CD14-positive monocyte (primary cell): Measurements from ENCODE around the gene DNAH14. TPM values are rescaled to one million over a fixed set of nuclear protein-coding genes. Genes with fewer than 3 reads are reported as not detected.

ENCODE experiments used
- DNase-seq, 3 donors: peaks; one replicate each; pipeline ENCODE4 v3.0.0-alpha.2; 2011 to 2022
- H2AFZ ChIP-seq: 2 replicates; pipeline ENCODE4 v1.6.0; 2012; ENCODE audit warnings: mild to moderate bottlenecking, low read depth, low read length, inconsistent platforms; ENCODE audit not compliant: insufficient read depth, poor library complexity, severe bottlenecking
- H3K27ac ChIP-seq, 2 donors: 1 replicate in 1 of 2; 2 replicates in 1 of 2; pipeline ENCODE4 v1.5.1; 2012 to 2013; ENCODE audit warnings: low read length in 2 of 2, control low read depth in 1 of 2, inconsistent platforms in 1 of 2, low read depth in 1 of 2, mild to moderate bottlenecking in 1 of 2
- H3K27me3 ChIP-seq, 2 donors: one replicate each; pipeline versions ENCODE4 v1.6.0 to v1.6.1; 2011 to 2013; ENCODE audit warnings: low read length in 2 of 2; ENCODE audit not compliant: control insufficient read depth in 2 of 2, insufficient read depth in 2 of 2
- H3K36me3 ChIP-seq, 2 donors: replicated peaks in 1 of 2; 1 replicate in 1 of 2; 2 replicates in 1 of 2; pipeline versions ENCODE4 v1.5.1 to v1.6.1; 2012 to 2013; ENCODE audit warnings: low read length in 2 of 2, control low read depth in 1 of 2, inconsistent platforms in 1 of 2, mild to moderate bottlenecking in 1 of 2; ENCODE audit not compliant: insufficient read depth in 2 of 2, control insufficient read depth in 1 of 2
- H3K4me1 ChIP-seq, 2 donors: 1 replicate in 1 of 2; 2 replicates in 1 of 2; pipeline versions ENCODE4 v1.5.1 to v1.6.1; 2012 to 2013; ENCODE audit warnings: low read length in 2 of 2, control low read depth in 1 of 2, inconsistent platforms in 1 of 2, mild to moderate bottlenecking in 1 of 2, moderate library complexity in 1 of 2; ENCODE audit not compliant: insufficient read depth in 2 of 2, control insufficient read depth in 1 of 2
- H3K4me2 ChIP-seq: replicated peaks from 2 replicates; pipeline ENCODE3; 2012; ENCODE audit warnings: low read length, moderate library complexity, mild to moderate bottlenecking; ENCODE audit not compliant: poor library complexity, severe bottlenecking; ENCODE audit errors: extremely low read depth
- H3K4me3 ChIP-seq, 3 experiments: fragments of 200-600 bp in 1 of 3; sonication (generic) in 1 of 3; replicated peaks in 1 of 3; 1 replicate in 2 of 3; 2 replicates in 1 of 3; pipeline ENCODE4 v1.5.1; 2011 to 2013; ENCODE audit warnings: low read length in 3 of 3, mild to moderate bottlenecking in 3 of 3, control low read depth in 2 of 3, low read depth in 2 of 3, inconsistent platforms in 1 of 3, moderate library complexity in 1 of 3
- H3K79me2 ChIP-seq: 2 replicates; pipeline ENCODE4 v1.6.0; 2012; ENCODE audit warnings: mild to moderate bottlenecking, control low read depth, inconsistent platforms, low read length, moderate library complexity; ENCODE audit not compliant: insufficient read depth
- H3K9ac ChIP-seq: 2 replicates; pipeline ENCODE4 v1.6.0; 2017; ENCODE audit warnings: low read length, mild to moderate bottlenecking; ENCODE audit not compliant: insufficient read depth, poor library complexity, severe bottlenecking
- H3K9me3 ChIP-seq, 2 donors: replicated peaks in 1 of 2; 1 replicate in 1 of 2; 2 replicates in 1 of 2; pipeline versions ENCODE4 v1.5.1 to v1.6.1; 2012 to 2013; ENCODE audit warnings: low read length in 2 of 2, control low read depth in 1 of 2; ENCODE audit not compliant: control insufficient read depth in 1 of 2, insufficient read depth in 1 of 2
- H4K20me1 ChIP-seq: 2 replicates; pipeline ENCODE4 v1.6.0; 2012; ENCODE audit warnings: mild to moderate bottlenecking, low read length, control low read depth, moderate library complexity; ENCODE audit not compliant: insufficient read depth
- H3K27ac Mint-ChIP-seq, 7 donors: one replicate each; pipeline ENCODE4 v1.8.0; 2020; ENCODE audit warnings: mild to moderate bottlenecking in 7 of 7, mixed read lengths in 7 of 7, moderate library complexity in 6 of 7, inconsistent platforms in 2 of 7
- H3K27me3 Mint-ChIP-seq, 3 donors: one replicate each; pipeline ENCODE4 v1.8.0; 2021 to 2022; ENCODE audit warnings: low read depth in 3 of 3, mild to moderate bottlenecking in 3 of 3, mixed read lengths in 3 of 3, moderate library complexity in 3 of 3, inconsistent platforms in 1 of 3
- H3K36me3 Mint-ChIP-seq, 2 donors: one replicate each; pipeline ENCODE4 v1.8.0; 2020; ENCODE audit warnings: mixed read lengths in 2 of 2, inconsistent platforms in 1 of 2, mild to moderate bottlenecking in 1 of 2
- H3K4me1 Mint-ChIP-seq: one replicate; pipeline ENCODE4 v1.8.0; 2020; ENCODE audit warnings: mild to moderate bottlenecking, mixed read lengths
- H3K4me3 Mint-ChIP-seq, 2 donors: one replicate each; pipeline ENCODE4 v1.8.0; 2020; ENCODE audit warnings: mild to moderate bottlenecking in 2 of 2, mixed read lengths in 2 of 2, moderate library complexity in 1 of 2
- H3K9me3 Mint-ChIP-seq, 7 donors: one replicate each; pipeline ENCODE4 v1.8.0; 2020 to 2022; ENCODE audit warnings: mixed read lengths in 7 of 7, mild to moderate bottlenecking in 6 of 7, moderate library complexity in 6 of 7, inconsistent platforms in 2 of 7
- WGBS: methylation state at CpG from one replicate; pipeline ENCODE4 v1.1.5; 2013; ENCODE audit warnings: missing lambda C conversion rate; ENCODE audit not compliant: insufficient coverage; 5-methylcytosine and 5-hydroxymethylcytosine counted together
- intact Hi-C, 2 donors: fragments of 100-400 bp; cut with micrococcal nuclease; formaldehyde crosslinking; loops; one replicate each; pipeline versions ENCODE4 v1.15.0 to v1.15.1; 2023
- polyA plus RNA-seq, 3 donors: library from polyadenylated mRNA; depleted of rRNA in 1 of 3; unstranded in 2 of 3; stranded (reverse) in 1 of 3; fragments of 300-500 nt in 2 of 3; fragments of >200 nt in 1 of 3; fragmentation: Illumina TruSeq in 2 of 3; gene quantifications; 1 replicate in 2 of 3; 2 replicates in 1 of 3; pipeline ENCODE4 v1.2.3, GENCODE V29; 2012 to 2021
- TF ChIP-seq, protein P1 (sequence below): fragments of 200-600 bp; IDR thresholded peaks from one replicate; pipeline ENCODE4 v1.8.0; 2022; ENCODE audit warnings: antibody characterized with exemption, mild to moderate bottlenecking

DNAH14 gene
- polyA plus RNA-seq, 3 donors = 0.83 TPM; not detected in 2

DNA sequence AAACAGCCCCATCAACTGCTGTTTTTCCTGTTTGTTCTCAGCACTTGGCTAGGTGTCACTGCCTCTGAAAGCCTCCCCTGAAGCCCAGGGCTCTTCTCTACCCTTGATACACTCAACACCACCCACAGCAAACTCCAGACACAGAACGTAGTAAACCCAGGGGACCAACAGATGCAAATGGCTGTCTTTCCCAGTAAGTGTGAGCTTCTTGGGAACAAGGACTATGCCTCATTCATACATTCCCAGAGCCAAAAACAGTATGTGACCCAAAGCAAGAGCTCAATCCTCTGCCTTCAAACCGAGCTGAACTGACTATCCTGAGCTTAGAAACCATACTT lies 494.0 kb downstream of the DNAH14 start:
- intact Hi-C loops = no loop called here

DNA sequence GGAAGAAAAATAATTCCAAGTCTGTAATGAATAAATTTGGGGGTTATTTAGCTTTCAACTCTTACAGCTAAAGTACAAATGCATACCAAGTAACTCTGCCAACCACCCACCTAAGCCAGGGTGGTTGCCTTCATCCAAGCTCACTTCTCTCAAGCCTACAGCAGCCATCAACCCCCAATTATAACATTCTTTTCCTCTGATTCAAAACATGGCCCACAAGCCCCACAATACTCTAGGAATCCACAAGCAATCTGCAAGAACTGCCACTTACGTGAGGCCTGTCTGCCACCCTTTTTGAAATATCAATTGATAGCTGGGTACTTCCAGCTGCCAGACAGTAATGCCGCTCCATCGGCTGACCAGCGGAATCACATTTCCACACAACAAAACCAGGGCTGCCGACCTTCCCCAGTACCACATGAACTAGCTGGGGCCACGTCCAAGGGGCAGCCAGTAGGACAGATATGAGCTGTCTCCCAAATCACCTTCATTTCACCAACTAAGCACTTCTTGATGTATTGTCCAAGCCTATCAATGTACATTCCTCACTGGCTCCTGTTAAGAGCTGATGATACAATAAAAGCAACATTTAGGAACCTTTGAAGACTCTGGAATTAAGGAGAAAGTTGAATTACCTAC lies 495.2 kb downstream of the DNAH14 start:
- intact Hi-C loops = loop anchor here in 1 of 2 donors (5.0 kb wide), 2 partner anchors 43 to 578 kb away; no protein-coding TSS in a partner anchor
- H3K27ac ChIP-seq = peak overlapping the region; percentile 51 to 82
- H2AFZ ChIP-seq = no peak overlapping the region

More for the DNA sequence above, 494.0 kb downstream of the DNAH14 start:
- no peaks in the 10 kb centered on the region for H3K9me3 ChIP-seq
- Mint-ChIP-seq H3K4me1 (peaks cover 57% of the 10 kb centered on the region), H3K36me3 (peaks cover 30 to 32% of the 10 kb centered on the region in 2 donors), H3K27me3 (peaks cover 0 to 3% (median 0%) of the 10 kb centered on the region in 3 donors), H3K4me3 (no peak overlapping the region), H3K9me3 (no peaks in the 10 kb centered on the region), H3K27ac (peak overlapping the region; percentile 2 to 94 (median 57))
- no peak overlapping the region for H3K4me2 ChIP-seq
- peaks cover 95% of the 10 kb centered on the region for H3K79me2 ChIP-seq
- no peaks in the 10 kb centered on the region for H3K27me3 ChIP-seq
- H3K4me3 ChIP-seq = no peak overlapping the region
- TF ChIP-seq, protein P1, sequence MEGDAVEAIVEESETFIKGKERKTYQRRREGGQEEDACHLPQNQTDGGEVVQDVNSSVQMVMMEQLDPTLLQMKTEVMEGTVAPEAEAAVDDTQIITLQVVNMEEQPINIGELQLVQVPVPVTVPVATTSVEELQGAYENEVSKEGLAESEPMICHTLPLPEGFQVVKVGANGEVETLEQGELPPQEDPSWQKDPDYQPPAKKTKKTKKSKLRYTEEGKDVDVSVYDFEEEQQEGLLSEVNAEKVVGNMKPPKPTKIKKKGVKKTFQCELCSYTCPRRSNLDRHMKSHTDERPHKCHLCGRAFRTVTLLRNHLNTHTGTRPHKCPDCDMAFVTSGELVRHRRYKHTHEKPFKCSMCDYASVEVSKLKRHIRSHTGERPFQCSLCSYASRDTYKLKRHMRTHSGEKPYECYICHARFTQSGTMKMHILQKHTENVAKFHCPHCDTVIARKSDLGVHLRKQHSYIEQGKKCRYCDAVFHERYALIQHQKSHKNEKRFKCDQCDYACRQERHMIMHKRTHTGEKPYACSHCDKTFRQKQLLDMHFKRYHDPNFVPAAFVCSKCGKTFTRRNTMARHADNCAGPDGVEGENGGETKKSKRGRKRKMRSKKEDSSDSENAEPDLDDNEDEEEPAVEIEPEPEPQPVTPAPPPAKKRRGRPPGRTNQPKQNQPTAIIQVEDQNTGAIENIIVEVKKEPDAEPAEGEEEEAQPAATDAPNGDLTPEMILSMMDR = no peak
- 88% methylated on average over 2 of the region's 2 CpGs for WGBS
- peaks cover 20 to 28% of the 10 kb centered on the region in 2 donors for H3K36me3 ChIP-seq
- H3K9ac ChIP-seq = peak overlapping the region; percentile 42
- peak overlapping the region in 1 of 2 donors; percentile 82 for H3K27ac ChIP-seq
- peaks cover 49 to 63% of the 10 kb centered on the region in 2 donors for H3K4me1 ChIP-seq
- H2AFZ ChIP-seq = no peak overlapping the region
- peaks cover 77% of the 10 kb centered on the region for H4K20me1 ChIP-seq
- DNase-seq = no peak

More for the DNA sequence above, 495.2 kb downstream of the DNAH14 start:
- peak overlapping the region; percentile 10 for H3K9ac ChIP-seq
- Mint-ChIP-seq H3K36me3 (peaks cover 19 to 20% of the 10 kb centered on the region in 2 donors), H3K4me1 (peaks cover 67% of the 10 kb centered on the region), H3K27me3 (peaks cover 0 to 5% (median 0%) of the 10 kb centered on the region in 3 donors), H3K9me3 (no peaks in the 10 kb centered on the region), H3K27ac (peak overlapping the region; percentile 65 to 93 (median 89)), H3K4me3 (peak overlapping the region; percentile 65 to 72)
- DNase-seq = no peak
- peaks cover 83% of the 10 kb centered on the region for H3K79me2 ChIP-seq
- H3K9me3 ChIP-seq = no peaks in the 10 kb centered on the region
- H3K4me3 ChIP-seq = peak overlapping the region in 1 of 3 experiments; percentile 87
- peak overlapping the region; percentile 88 for H3K4me2 ChIP-seq
- peaks cover 65% of the 10 kb centered on the region for H4K20me1 ChIP-seq
- H3K27me3 ChIP-seq = no peaks in the 10 kb centered on the region
- 89% methylated on average over 5 of the region's 6 CpGs for WGBS
- H3K36me3 ChIP-seq = peaks cover 8 to 16% of the 10 kb centered on the region in 2 donors
- peaks cover 57 to 75% of the 10 kb centered on the region in 2 donors for H3K4me1 ChIP-seq
- TF ChIP-seq, protein P1 = no peak
